ENCODE data around the gene TGIF1.
A peak's percentile ranks its signal among the peaks of the same experiment; 100 is the strongest.

The TGIF1 gene

DNA sequence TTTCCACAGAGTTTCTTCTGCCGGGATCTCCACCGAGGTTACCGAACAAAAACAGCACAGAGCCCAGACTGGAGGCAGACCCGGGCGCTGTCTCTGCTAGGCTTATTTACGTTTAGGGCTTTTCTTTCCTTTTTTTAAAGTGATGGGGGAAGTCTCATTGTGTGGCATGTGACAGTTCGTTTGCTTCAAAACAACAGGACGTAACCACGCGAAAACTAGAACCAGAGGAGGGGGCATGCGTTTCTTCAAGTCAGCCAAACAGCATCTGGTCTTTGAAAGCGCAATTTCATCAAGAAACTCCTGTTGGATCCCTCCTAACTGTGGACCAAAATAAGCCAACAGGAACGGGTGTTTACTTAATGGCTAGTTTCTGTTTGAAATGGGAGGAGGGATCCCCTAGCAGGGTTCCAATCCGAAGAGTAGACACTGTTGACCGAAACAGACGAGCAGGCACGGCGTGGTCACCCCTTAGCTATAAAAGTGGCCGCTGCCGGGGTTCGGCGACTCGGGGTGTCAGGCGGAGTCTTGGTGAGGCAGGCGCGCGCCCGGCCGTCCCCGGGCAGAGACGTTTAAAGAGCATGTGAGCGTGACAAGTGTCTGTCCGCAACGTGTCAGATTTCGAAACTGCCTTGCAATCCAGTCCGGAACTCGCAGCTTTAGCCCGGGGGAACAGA, 997 bp upstream of the TGIF1 start:
- ChIA-PET CTCF (interaction anchor here (1.2 to 1.4 kb wide), 2 partner anchors 145 to 217 kb away, joined by 3 to 5 read pairs; no protein-coding TSS in a partner anchor), POLR2A (interaction anchor here (0.6 to 2.5 kb wide), 11 partner anchors 17 to 217 kb away, joined by 3 to 19 read pairs (median 6); no protein-coding TSS in a partner anchor)
- no peak for DNase-seq (ENCODE audit: low read depth, low spot score)

DNA sequence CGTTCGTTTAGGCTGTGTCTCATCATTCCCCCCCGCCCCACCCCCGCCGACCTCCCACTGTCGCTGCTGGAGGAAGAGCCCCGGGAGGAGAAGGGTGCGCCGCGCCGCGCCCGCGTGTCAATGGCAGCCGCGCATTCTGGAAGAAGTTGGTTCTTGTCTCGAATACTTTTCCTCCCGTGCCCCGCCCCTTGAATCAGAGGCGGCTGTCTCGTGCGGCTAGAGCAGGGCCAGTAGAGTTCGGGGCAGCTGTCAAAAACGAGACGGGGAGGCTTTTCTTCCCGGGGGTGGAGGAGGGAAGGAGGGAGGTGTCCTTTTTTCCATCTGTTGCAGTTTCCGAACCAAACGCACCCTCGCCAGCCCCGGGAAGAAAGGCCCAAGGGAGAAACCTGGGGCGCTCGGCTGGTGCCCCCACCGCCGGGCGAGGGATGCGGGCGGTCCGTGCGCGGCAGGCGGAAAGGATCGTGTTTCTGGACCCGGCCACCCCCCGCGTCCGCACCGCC, 410 bp upstream of the TGIF1 start:
- CTCF ChIA-PET = interaction anchor here (1.2 to 1.4 kb wide), 2 partner anchors 145 to 217 kb away, joined by 3 to 5 read pairs; no protein-coding TSS in a partner anchor

More for the DNA sequence above, 997 bp upstream of the TGIF1 start:
- TF ChIP-seq, protein P1, sequence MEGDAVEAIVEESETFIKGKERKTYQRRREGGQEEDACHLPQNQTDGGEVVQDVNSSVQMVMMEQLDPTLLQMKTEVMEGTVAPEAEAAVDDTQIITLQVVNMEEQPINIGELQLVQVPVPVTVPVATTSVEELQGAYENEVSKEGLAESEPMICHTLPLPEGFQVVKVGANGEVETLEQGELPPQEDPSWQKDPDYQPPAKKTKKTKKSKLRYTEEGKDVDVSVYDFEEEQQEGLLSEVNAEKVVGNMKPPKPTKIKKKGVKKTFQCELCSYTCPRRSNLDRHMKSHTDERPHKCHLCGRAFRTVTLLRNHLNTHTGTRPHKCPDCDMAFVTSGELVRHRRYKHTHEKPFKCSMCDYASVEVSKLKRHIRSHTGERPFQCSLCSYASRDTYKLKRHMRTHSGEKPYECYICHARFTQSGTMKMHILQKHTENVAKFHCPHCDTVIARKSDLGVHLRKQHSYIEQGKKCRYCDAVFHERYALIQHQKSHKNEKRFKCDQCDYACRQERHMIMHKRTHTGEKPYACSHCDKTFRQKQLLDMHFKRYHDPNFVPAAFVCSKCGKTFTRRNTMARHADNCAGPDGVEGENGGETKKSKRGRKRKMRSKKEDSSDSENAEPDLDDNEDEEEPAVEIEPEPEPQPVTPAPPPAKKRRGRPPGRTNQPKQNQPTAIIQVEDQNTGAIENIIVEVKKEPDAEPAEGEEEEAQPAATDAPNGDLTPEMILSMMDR (IDR thresholded peaks at IDR 0.05; ENCODE audit: insufficient read depth, low read length, missing control alignments) = no peak
- H3K4me3 ChIP-seq (ENCODE audit: low read depth, low read length) = peak overlapping the region; percentile 81

DNA sequence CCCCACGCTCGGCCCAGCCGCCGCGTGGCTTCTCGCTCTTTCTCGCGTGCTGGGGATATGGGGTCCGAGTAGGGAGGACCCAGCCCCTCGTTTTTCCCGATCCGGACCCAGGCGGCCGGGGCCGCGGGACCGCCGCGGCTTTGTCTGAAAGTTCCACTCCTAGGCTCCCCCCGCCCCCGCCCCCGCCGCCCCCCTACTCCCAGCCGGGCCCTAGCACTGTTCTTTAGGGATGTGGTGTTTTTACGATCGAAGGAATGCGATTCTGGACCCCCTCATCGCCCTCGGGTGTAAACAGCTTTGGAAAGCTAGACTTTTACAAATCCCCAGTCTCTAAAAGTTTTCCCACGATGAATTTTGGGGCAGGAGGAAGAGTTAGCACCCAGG, 819 bp downstream of the TGIF1 start:
- ChIA-PET CTCF (interaction anchor here (5.3 to 6.7 kb wide), 4 partner anchors 14 to 214 kb away, joined by 49 to 82 read pairs (median 67); no protein-coding TSS in a partner anchor), POLR2A (interaction anchor here (0.9 to 1.2 kb wide), 3 partner anchors 153 to 202 kb away, joined by 3 to 4 read pairs (median 3); no protein-coding TSS in a partner anchor)
- no peak for DNase-seq (ENCODE audit: low read depth, low spot score)
- TF ChIP-seq, protein P1 (IDR thresholded peaks at IDR 0.05; ENCODE audit: insufficient read depth, low read length, missing control alignments) = no peak
- H3K4me3 ChIP-seq (ENCODE audit: low read depth, low read length) = peak overlapping the region; percentile 81

More for the DNA sequence above, 410 bp upstream of the TGIF1 start:
- no peak for DNase-seq (ENCODE audit: low read depth, low spot score)
- POLR2A ChIA-PET = interaction anchor here (0.6 to 2.5 kb wide), 8 partner anchors 16 to 217 kb away, joined by 3 to 19 read pairs (median 6); no protein-coding TSS in a partner anchor
- peak overlapping the region; percentile 81 for H3K4me3 ChIP-seq (ENCODE audit: low read depth, low read length)
- TF ChIP-seq, protein P1 (IDR thresholded peaks at IDR 0.05; ENCODE audit: insufficient read depth, low read length, missing control alignments) = no peak

DNA sequence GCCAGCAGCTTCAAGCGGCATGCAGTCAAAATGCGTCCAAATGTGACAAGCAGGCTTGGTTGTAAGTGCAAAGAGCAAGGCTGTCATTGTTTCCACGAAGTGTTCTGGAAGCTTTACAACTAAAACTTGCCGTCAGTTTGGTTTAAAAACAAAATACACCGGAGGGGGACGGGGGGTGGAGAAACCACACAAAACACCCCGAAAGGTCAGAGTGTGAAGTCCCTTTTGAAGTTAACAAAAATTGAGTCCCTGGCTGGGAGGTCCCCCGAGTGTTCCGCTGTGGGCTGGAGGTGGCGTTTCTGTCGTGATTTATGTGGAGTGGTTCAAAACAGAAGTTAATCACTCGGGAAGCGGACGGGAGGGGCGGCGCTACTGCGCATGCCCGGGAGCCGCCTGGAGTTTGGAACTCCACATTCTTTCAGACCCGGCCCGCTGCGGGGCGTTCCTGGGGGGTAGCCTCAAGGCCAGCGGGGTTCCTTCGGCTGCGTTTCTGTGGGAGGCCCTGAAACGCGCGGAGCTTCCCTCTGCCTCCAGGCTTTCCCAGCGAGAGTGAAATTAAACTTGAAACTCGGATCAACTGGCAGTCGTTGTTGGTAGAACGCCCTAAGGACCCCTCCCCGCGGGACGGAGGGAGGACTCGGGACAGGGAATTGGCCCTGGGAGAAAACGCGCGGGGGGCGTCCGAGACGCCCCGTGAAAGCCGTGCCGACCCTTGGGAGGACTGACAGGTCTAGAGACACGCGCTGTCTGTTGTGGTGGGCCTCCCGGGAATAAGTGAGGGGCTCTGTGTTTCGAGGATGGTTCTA, 1.4 kb downstream of the TGIF1 start:
- TF ChIP-seq, protein P1 (IDR thresholded peaks at IDR 0.05; ENCODE audit: insufficient read depth, low read length, missing control alignments) = no peak
- CTCF ChIA-PET = interaction anchor here (5.3 to 6.7 kb wide), 4 partner anchors 14 to 214 kb away, joined by 49 to 82 read pairs (median 67); no protein-coding TSS in a partner anchor
- POLR2A ChIA-PET = interaction anchor here (0.9 to 3.9 kb wide), 7 partner anchors 128 to 201 kb away, joined by 3 to 34 read pairs (median 4); no protein-coding TSS in a partner anchor
- DNase-seq (ENCODE audit: low read depth, low spot score) = no peak
- peak overlapping the region; percentile 81 for H3K4me3 ChIP-seq (ENCODE audit: low read depth, low read length)

DNA sequence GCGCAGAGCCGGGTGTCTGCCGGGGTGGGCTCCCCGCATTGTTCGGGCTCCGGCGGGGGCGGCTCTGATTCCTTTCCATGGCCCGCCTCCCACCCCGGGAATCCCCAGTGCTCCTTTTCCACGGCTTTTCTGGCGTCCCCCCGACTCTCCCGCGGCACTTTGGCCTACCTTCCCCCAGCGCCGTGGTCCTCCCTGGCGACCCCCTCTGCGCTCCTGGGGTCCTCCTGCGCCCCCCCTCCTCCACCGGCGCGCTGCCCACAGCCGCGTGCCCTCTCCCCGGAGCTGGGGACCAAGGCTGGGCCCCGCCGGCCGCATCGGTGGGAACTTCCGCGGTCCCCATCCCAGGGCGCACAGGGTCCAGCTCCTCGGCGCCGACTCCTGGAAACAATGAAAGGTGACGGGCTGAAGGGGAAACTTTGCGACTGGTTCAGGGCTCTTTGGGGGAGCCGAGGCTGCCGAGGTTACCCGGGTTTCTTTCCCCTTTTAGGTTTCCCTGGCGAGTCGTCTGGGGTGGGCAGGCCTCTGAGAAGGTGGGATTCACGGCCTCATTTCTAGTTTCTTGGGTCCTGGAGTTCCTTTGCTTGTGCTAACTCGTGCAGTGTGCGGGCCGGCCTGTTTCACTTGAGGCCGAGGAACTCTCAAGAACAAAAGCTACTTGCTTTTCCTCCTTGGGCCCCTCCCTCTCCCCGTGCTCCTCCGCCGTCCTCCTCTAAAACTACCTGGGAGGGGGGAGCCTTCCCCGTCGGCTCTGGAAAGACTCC, 2.2 kb downstream of the TGIF1 start:
- ChIA-PET POLR2A (interaction anchor here (0.6 to 3.9 kb wide), 10 partner anchors 15 to 465 kb away, joined by 3 to 34 read pairs (median 3); no protein-coding TSS in a partner anchor), CTCF (interaction anchor here (1.0 to 6.7 kb wide), 6 partner anchors 13 to 213 kb away, joined by 4 to 82 read pairs (median 52); no protein-coding TSS in a partner anchor)
- H3K4me3 ChIP-seq (ENCODE audit: low read depth, low read length) = peak overlapping the region; percentile 81
- no peak for DNase-seq (ENCODE audit: low read depth, low spot score)
- TF ChIP-seq, protein P1 (IDR thresholded peaks at IDR 0.05; ENCODE audit: insufficient read depth, low read length, missing control alignments) = no peak

Measured in AG04449 (cell line).